Activated naive CD4-positive, alpha-beta T cell treated with anti-CD3 and anti-CD28 coated beads, Interleukin-2, amount 50 U/mL, for 16 hours (primary cell): ENCODE results near the gene GRM8.
"Not testable (repeated sequence)": the region's sequence is repeated elsewhere in the genome, so short reads cannot be mapped to it uniquely, and the experiment has no call there.

Experiments used
- DNase-seq: peaks from one replicate; pipeline ENCODE4 v3.0.0-alpha.2; 2020

Gene GRM8

DNA sequence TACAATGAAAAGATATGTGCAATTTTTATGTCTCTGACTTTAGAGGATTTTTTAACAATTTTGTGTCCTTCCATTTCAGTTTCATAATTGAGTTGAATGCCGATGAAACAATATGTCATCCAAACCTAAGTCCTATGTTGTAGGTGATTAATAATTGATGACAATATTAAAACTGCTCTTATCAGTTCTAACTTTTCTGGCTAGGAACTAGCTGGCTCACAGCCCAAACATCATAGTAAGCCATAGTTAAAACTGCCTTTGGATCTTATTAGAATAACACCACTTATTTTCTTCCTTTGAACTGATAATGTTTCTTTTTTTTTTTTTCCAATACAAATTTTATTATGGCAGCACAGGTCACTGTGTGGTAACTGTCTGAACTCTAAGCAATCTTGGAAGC is 230.9 kb downstream of the GRM8 start:
- DNase-seq = no peak

- no peak for DNase-seq
Observed at GRCh38 chr7:127021019-127021738, 231.6 kb downstream of the GRM8 start.

GRCh38 chr7:127018889-127019288 is 233.9 kb downstream of the GRM8 start:
- DNase-seq = no peak

DNA sequence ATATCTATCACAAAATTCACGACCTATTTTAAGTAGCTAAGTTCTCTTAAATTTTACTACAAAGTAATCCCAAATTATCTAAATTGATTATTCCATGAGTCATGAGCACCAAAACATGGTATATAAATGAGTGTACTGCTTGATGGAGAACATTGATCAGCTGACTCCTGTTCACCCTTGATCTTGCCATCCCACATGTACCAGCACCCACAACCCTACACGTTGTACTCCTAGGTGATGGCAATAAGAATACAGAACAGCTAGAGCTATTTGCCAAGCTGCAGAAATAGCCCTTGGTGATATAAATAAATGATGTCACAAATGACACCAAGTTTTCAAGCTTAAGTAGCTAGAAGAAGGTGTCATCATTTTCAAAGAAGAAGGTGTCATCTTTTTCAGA is 235.5 kb downstream of the GRM8 start:
- DNase-seq = no peak

- DNase-seq = no peak
Observed at GRCh38 chr7:127000725-127001124, 252.0 kb downstream of the GRM8 start.

- no peak for DNase-seq
Observed at GRCh38 chr7:126996659-126997058, 256.1 kb downstream of the GRM8 start.

GRCh38 chr7:126993626-126994213 is 259.0 kb downstream of the GRM8 start:
- DNase-seq = no peak

- DNase-seq = no peak
Observed at GRCh38 chr7:126988022-126988421, 264.7 kb downstream of the GRM8 start.

GRCh38 chr7:126979722-126980121 is 273.0 kb downstream of the GRM8 start:
- no peak for DNase-seq

DNA sequence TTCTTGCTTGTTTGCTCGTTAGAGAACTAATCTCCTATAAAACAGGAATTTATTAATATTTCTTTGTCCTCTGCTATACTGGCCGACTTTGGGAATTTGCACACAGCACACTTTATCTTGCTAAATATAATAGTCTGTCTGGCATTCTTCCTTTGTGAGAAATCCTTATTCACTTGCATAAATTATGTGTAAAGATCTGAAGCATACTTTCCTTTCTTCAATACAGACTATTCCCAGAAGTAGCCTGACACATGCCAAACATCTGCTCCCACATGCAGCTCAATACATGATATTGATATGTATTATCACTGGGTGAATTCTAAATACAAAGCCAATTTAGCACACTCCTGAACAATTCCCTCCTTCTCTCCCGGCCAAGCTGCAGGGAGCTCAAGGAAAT is 273.9 kb downstream of the GRM8 start:
- DNase-seq = no peak

DNA sequence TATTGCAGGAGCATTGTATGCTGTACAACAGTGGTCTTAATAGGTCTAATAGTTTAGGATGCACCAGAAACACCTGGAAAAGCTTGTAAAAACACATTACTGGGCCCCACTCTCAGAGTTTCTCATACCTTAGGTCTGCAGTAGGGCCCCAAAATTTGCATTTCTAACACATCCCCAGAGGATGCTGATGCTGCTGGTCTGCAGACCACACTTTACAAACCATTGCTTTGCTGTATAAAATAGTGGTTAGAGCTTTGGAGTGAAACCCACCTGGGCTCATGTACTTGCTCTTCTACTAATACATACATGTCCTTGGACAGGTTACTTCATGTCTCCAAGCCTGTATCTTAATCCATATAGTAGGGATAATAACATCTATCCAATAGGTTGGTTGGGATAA is 279.7 kb downstream of the GRM8 start:
- no peak for DNase-seq

- DNase-seq = no peak
Observed at GRCh38 chr7:126972571-126972970, 280.2 kb downstream of the GRM8 start.

GRCh38 chr7:126959649-126960048 is 293.1 kb downstream of the GRM8 start:
- no peak for DNase-seq

GRCh38 chr7:126958367-126958766 is 294.4 kb downstream of the GRM8 start:
- DNase-seq = no peak

- DNase-seq = no peak
Observed at GRCh38 chr7:126957443-126957842, 295.3 kb downstream of the GRM8 start.

DNA sequence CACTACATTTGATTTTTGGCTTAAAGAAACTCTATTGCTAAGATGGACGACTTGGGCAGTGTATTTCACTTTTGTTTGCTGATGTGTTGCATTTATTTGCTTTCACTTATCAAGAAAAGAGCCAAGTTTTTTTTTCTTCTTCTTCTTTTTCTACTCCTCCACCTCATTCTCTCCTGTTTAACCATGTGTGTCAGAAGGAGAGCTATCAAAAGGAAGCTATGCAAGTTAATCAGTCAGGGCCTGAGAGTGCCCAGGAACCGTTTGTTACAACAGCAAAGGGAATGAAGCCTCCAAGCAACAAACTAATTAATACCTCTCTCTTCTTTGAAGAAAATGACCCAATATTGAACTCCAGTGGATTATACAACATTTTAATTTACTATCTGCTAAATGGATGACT is 299.3 kb downstream of the GRM8 start:
- no peak for DNase-seq

- DNase-seq = no peak
Observed at GRCh38 chr7:126948664-126949063, 304.1 kb downstream of the GRM8 start.

DNA sequence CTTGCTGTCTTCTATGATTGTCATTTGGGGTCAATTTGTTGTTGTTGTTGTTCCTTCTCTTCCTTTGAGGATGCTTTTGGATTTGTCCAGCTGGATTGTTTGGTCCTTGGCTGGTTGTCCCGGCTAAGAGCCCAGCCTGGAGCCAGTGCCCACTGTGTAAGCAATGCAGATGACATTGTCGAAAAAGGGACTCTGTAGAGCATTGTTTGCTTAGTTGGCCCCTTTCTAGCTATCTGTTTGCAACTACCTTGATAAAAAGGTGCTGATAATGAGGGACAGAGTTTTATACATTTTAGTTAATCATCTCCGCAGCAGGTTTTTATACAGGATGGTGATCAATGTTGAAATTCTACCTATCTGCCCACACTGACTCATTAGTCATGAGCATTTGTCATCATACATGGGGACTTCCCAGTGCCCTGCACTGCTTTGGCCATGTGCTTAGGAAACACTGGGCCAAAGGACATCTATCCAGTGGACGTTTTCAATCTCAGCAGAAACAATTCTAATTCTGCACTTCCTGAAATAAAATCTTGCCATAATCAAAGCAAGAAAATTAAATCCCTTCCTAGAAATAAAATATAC is 311.9 kb downstream of the GRM8 start:
- DNase-seq = no peak

DNA sequence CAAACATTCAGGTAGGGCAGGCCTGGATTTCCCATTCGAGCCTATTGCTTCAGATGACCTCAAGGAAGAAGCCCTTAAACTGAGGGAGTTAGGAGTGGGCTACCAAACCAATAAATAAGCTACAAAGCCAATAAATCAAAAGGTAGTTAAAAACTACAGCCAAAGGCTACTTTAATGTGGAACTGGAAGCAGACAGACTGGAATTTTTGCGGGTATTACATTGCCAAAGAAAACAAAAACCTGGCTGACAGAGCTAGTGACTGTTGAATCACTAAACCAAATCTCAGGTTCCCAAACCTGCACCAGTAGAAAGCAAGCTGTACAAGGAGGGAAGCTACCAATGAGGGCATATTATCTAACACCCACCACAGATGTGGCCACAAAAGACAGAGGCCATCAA is 315.6 kb downstream of the GRM8 start:
- no peak for DNase-seq

GRCh38 chr7:126931581-126931980 is 321.2 kb downstream of the GRM8 start:
- no peak for DNase-seq

GRCh38 chr7:126930166-126930565 is 322.6 kb downstream of the GRM8 start:
- no peak for DNase-seq

- DNase-seq = no peak
Observed at GRCh38 chr7:126924477-126924876, 328.3 kb downstream of the GRM8 start.

- DNase-seq = not testable (repeated sequence)
Observed at GRCh38 chr7:126911627-126912026, 341.1 kb downstream of the GRM8 start.

- DNase-seq = not testable (repeated sequence)
Observed at GRCh38 chr7:126908564-126908963, 344.2 kb downstream of the GRM8 start.

GRCh38 chr7:126907657-126908056 is 345.1 kb downstream of the GRM8 start:
- DNase-seq = not testable (repeated sequence)
